H1 (cell line): Measurements from ENCODE around the gene ZNF831. TPM values are rescaled to one million over a fixed set of nuclear protein-coding genes. Genes with fewer than 3 reads are reported as not detected.

Experiments used
- CTCF ChIA-PET: fragments of 300-600 bp; sonication (Branson Sonifier 250); formaldehyde crosslinking; loops from one replicate; lab custom pipeline; 2021; ENCODE audit not compliant: partially characterized antibody; lab: Charles Lee
- POLR2A ChIA-PET: fragments of 300-600 bp; sonication (Branson Sonifier 250); formaldehyde crosslinking; loops from one replicate; lab custom pipeline; 2021; ENCODE audit warnings: inconsistent platforms; ENCODE audit not compliant: partially characterized antibody; lab: Charles Lee
- DNase-seq, 2 experiments: peaks; one replicate each; pipeline versions ENCODE4 v3.0.0 to v3.0.0-alpha.2; 2010 to 2022; ENCODE audit warnings: low spot score in 2 of 2, low read depth in 1 of 2, mixed read lengths in 1 of 2
- FAIRE-seq: peaks from 2 replicates; lab custom pipeline; 2011; peaks lifted over from hg19 to GRCh38; lab: Jason Lieb, UNC
- H2AFZ ChIP-seq: 2 replicates; pipeline ENCODE4 v1.8.1; 2012; ENCODE audit warnings: low read length, inconsistent platforms
- H2AK5ac ChIP-seq: 2 replicates; pipeline ENCODE4 v1.6.1; 2013; ENCODE audit warnings: low read depth, low read length
- H2BK120ac ChIP-seq: replicated peaks from 2 replicates; pipeline ENCODE3; 2013; ENCODE audit warnings: low read depth, low read length, inconsistent platforms
- H2BK12ac ChIP-seq: 2 replicates; pipeline ENCODE4 v1.6.1; 2013; ENCODE audit warnings: low read depth, low read length
- H2BK15ac ChIP-seq: 2 replicates; pipeline ENCODE4 v1.6.1; 2013; ENCODE audit warnings: low read length
- H2BK20ac ChIP-seq: 2 replicates; pipeline ENCODE4 v1.6.1; 2013; ENCODE audit warnings: low read length
- H2BK5ac ChIP-seq: 2 replicates; pipeline ENCODE4 v1.6.1; 2013; ENCODE audit warnings: low read depth, low read length
- H3K14ac ChIP-seq: 2 replicates; pipeline ENCODE4 v1.6.1; 2013; ENCODE audit warnings: inconsistent platforms; ENCODE audit not compliant: insufficient read length
- H3K18ac ChIP-seq: 2 replicates; pipeline ENCODE4 v1.6.1; 2013; ENCODE audit warnings: low read length; ENCODE audit errors: extremely low read depth
- H3K23ac ChIP-seq: 2 replicates; pipeline ENCODE4 v1.6.1; 2013; ENCODE audit warnings: inconsistent platforms; ENCODE audit not compliant: insufficient read length
- H3K23me2 ChIP-seq: 2 replicates; pipeline ENCODE4 v1.6.1; 2013; ENCODE audit warnings: low read depth, low read length
- H3K27ac ChIP-seq: 2 replicates; pipeline ENCODE4 v1.6.1; 2011; ENCODE audit warnings: low read depth, low read length, inconsistent platforms
- H3K27me3 ChIP-seq, 4 experiments: replicated peaks in 1 of 4; 1 replicate in 1 of 4; 2 replicates in 3 of 4; pipeline versions ENCODE4 v1.6.1 to v1.8.1; 2011 to 2013; ENCODE audit warnings: low read length in 3 of 4, mild to moderate bottlenecking in 3 of 4, inconsistent platforms in 2 of 4, mixed read lengths in 2 of 4, moderate library complexity in 1 of 4; ENCODE audit not compliant: control insufficient read depth in 3 of 4, insufficient read depth in 3 of 4; ENCODE audit errors: extremely low read depth in 1 of 4
- H3K36me3 ChIP-seq, 4 experiments: 2 replicates each; pipeline versions ENCODE4 v1.6.1 to v1.8.1; 2011 to 2013; ENCODE audit warnings: mild to moderate bottlenecking in 4 of 4, low read length in 3 of 4, moderate library complexity in 2 of 4, control low read depth in 1 of 4, inconsistent platforms in 1 of 4; ENCODE audit not compliant: insufficient read depth in 4 of 4, control insufficient read depth in 2 of 4
- H3K4ac ChIP-seq: replicated peaks from 2 replicates; pipeline ENCODE3; 2013; ENCODE audit warnings: low read length, low read depth, mixed read lengths, inconsistent platforms; ENCODE audit not compliant: insufficient read length
- H3K4me1 ChIP-seq, 4 experiments: replicated peaks in 1 of 4; 1 replicate in 1 of 4; 2 replicates in 3 of 4; pipeline versions ENCODE4 v1.6.1 to v1.8.1; 2011 to 2013; ENCODE audit warnings: low read length in 3 of 4, inconsistent platforms in 2 of 4, mixed read lengths in 1 of 4; ENCODE audit not compliant: insufficient read depth in 4 of 4, control insufficient read depth in 3 of 4
- H3K4me2 ChIP-seq, 2 experiments: 2 replicates each; pipeline versions ENCODE4 v1.6.1 to v1.8.1; 2011 to 2013; ENCODE audit warnings: low read depth in 2 of 2, low read length in 2 of 2, control low read depth in 1 of 2, inconsistent platforms in 1 of 2, mild to moderate bottlenecking in 1 of 2; ENCODE audit not compliant: insufficient read depth in 1 of 2
- H3K4me3 ChIP-seq, 4 experiments: fragments of 200-600, 300-600 bp in 1 of 4; sonication (generic), shearing (Covaris generic), sonication (Bioruptor Twin) in 1 of 4; 2 replicates each; pipeline versions ENCODE4 v1.5.1 to v1.8.1; 2011 to 2016; ENCODE audit warnings: low read length in 4 of 4, low read depth in 3 of 4, control low read depth in 2 of 4, inconsistent platforms in 2 of 4, mild to moderate bottlenecking in 2 of 4, mixed read lengths in 1 of 4, moderate library complexity in 1 of 4; ENCODE audit not compliant: insufficient read depth in 2 of 4; ENCODE audit errors: extremely low read depth in 1 of 4
- H3K56ac ChIP-seq: replicated peaks from 2 replicates; pipeline ENCODE3; 2013; ENCODE audit warnings: low read depth, mild to moderate bottlenecking, mixed read lengths, low read length, inconsistent platforms; ENCODE audit not compliant: insufficient read length
- H3K79me1 ChIP-seq: 2 replicates; pipeline ENCODE4 v1.6.1; 2013; ENCODE audit warnings: low read depth, low read length, control low read depth
- H3K79me2 ChIP-seq, 2 experiments: 2 replicates each; pipeline versions ENCODE4 v1.6.1 to v1.8.1; 2012 to 2013; ENCODE audit warnings: low read length in 2 of 2, mild to moderate bottlenecking in 2 of 2, inconsistent platforms in 1 of 2; ENCODE audit not compliant: insufficient read depth in 2 of 2, control insufficient read depth in 1 of 2
- H3K9ac ChIP-seq, 4 experiments: replicated peaks in 1 of 4; 1 replicate in 1 of 4; 2 replicates in 3 of 4; pipeline versions ENCODE4 v1.6.1 to v1.8.1; 2011 to 2013; ENCODE audit warnings: low read depth in 3 of 4, low read length in 3 of 4, control low read depth in 2 of 4, mild to moderate bottlenecking in 2 of 4, moderate library complexity in 2 of 4, inconsistent platforms in 1 of 4; ENCODE audit errors: extremely low read depth in 1 of 4
- H3K9me3 ChIP-seq, 2 experiments: 2 replicates each; pipeline versions ENCODE4 v1.6.1 to v1.8.1; 2012 to 2013; ENCODE audit warnings: mild to moderate bottlenecking in 2 of 2, moderate library complexity in 2 of 2, control low read depth in 1 of 2, inconsistent platforms in 1 of 2, low read depth in 1 of 2, low read length in 1 of 2, mixed read lengths in 1 of 2; ENCODE audit not compliant: insufficient read depth in 2 of 2
- H4K20me1 ChIP-seq, 2 experiments: replicated peaks in 1 of 2; 2 replicates each; pipeline versions ENCODE3 to v1.8.1; 2011 to 2013; ENCODE audit warnings: inconsistent platforms in 2 of 2, low read length in 2 of 2, mild to moderate bottlenecking in 1 of 2; ENCODE audit not compliant: insufficient read depth in 2 of 2, control insufficient read depth in 1 of 2
- H4K5ac ChIP-seq: 2 replicates; pipeline ENCODE4 v1.6.1; 2013; ENCODE audit warnings: low read length, low read depth, mixed read lengths, inconsistent platforms; ENCODE audit not compliant: insufficient read length
- H4K8ac ChIP-seq: 2 replicates; pipeline ENCODE4 v1.8.0; 2013; ENCODE audit warnings: mild to moderate bottlenecking, moderate library complexity, low read length, inconsistent platforms; ENCODE audit not compliant: insufficient read depth; ENCODE audit errors: extremely low read depth
- H4K91ac ChIP-seq: replicated peaks from 2 replicates; pipeline ENCODE3; 2013; ENCODE audit warnings: low read length, mixed read lengths, inconsistent platforms; ENCODE audit not compliant: insufficient read length
- FOSL1 ChIP-seq: IDR thresholded peaks from 2 replicates; pipeline ENCODE4 v1.6.1; 2011; ENCODE audit warnings: mild to moderate bottlenecking, low read depth, low read length, moderate library complexity; ENCODE audit not compliant: insufficient read depth
- GTF2F1 ChIP-seq: IDR thresholded peaks from 2 replicates; pipeline ENCODE4 v1.6.1; 2012; ENCODE audit warnings: low read depth, low read length, improper control_type of control experiment, borderline replicate concordance
- HDAC6 ChIP-seq: IDR thresholded peaks from one replicate; pipeline ENCODE4 v1.7.1; 2012; ENCODE audit warnings: low read depth, mild to moderate bottlenecking, inconsistent platforms, low read length, moderate library complexity
- JUND ChIP-seq: IDR thresholded peaks from 2 replicates; pipeline ENCODE4 v1.6.1; 2011; ENCODE audit warnings: mild to moderate bottlenecking, improper control_type of control experiment, low read length
- KDM1A ChIP-seq: fragments of 200-600, 300-600 bp; sonication (generic); IDR thresholded peaks from 2 replicates; pipeline ENCODE4 v1.7.1; 2016; ENCODE audit warnings: mild to moderate bottlenecking, low read length, borderline replicate concordance
- KDM4A ChIP-seq: IDR thresholded peaks from one replicate; pipeline ENCODE4 v1.7.1; 2012; ENCODE audit warnings: low read depth, mild to moderate bottlenecking, moderate library complexity, low read length, inconsistent platforms; ENCODE audit not compliant: severe bottlenecking
- KDM5A ChIP-seq: fragments of 200-600 bp; IDR thresholded peaks from 2 replicates; pipeline ENCODE4 v1.7.1; 2012; ENCODE audit warnings: mild to moderate bottlenecking, low read length, inconsistent platforms, mixed read lengths
- MAFK ChIP-seq: IDR thresholded peaks from 2 replicates; pipeline ENCODE4 v1.6.1; 2012; ENCODE audit warnings: low read depth, mild to moderate bottlenecking, improper control_type of control experiment, low read length
- NANOG ChIP-seq: IDR thresholded peaks from 2 replicates; pipeline ENCODE4 v1.6.1; 2011; ENCODE audit warnings: low read length, low read depth, mild to moderate bottlenecking, inconsistent platforms; ENCODE audit not compliant: insufficient read depth, poor library complexity, severe bottlenecking
- POLR2A ChIP-seq, 2 experiments: IDR thresholded peaks; 1 replicate in 1 of 2; 2 replicates in 1 of 2; pipeline ENCODE4 v1.6.1; 2011; ENCODE audit warnings: low read depth in 2 of 2, low read length in 2 of 2, mild to moderate bottlenecking in 2 of 2; ENCODE audit errors: control extremely low read depth in 1 of 2
- RFX5 ChIP-seq: IDR thresholded peaks from 2 replicates; pipeline ENCODE4 v1.6.1; 2011; ENCODE audit warnings: low read depth, low read length, improper control_type of control experiment, borderline replicate concordance
- SP1 ChIP-seq: IDR thresholded peaks from 2 replicates; pipeline ENCODE4 v1.6.1; 2011; ENCODE audit warnings: low read depth, low read length
- SRF ChIP-seq: IDR thresholded peaks from 2 replicates; pipeline ENCODE4 v1.6.1; 2011; ENCODE audit warnings: mild to moderate bottlenecking, low read depth, low read length, moderate library complexity
- TCF12 ChIP-seq: IDR thresholded peaks from 2 replicates; pipeline ENCODE4 v1.6.1; 2011; ENCODE audit warnings: low read depth, mild to moderate bottlenecking, low read length
- WGBS, 2 experiments: shearing (Covaris generic) in 1 of 2; methylation state at CpG; one replicate each; pipeline versions ENCODE4 v1.1.6 to v1.1.7; 2013 to 2015; ENCODE audit warnings: low lambda C conversion rate in 2 of 2, mixed read lengths in 2 of 2, inconsistent platforms in 1 of 2, low coverage in 1 of 2, missing lambda C conversion rate in 1 of 2; ENCODE audit not compliant: insufficient replicate concordance in 2 of 2, insufficient coverage in 1 of 2, insufficient read length in 1 of 2; ENCODE audit errors: extremely low coverage in 1 of 2, missing lambda C conversion rate in 1 of 2; 5-methylcytosine and 5-hydroxymethylcytosine counted together
- polyA plus RNA-seq, 7 experiments: library from polyadenylated mRNA; depleted of rRNA in 3 of 7; stranded (reverse) in 5 of 7; unstranded in 2 of 7; fragments of >200 nt in 5 of 7; fragments of 200-250 nt in 2 of 7; gene quantifications; 1 replicate in 5 of 7; 2 replicates in 1 of 7; 4 replicates in 1 of 7; pipeline versions ENCODE4 v1.2.1 to v1.2.3, GENCODE V29; 2011 to 2013; ENCODE audit warnings: missing spikeins in 2 of 7, mixed read lengths in 2 of 7
- total RNA-seq: library from RNA; stranded (reverse); fragmentation: NEBNext Ultra II Directional; extraction: Animal tissue kit (Norgen Biotek cat#: 25700); gene quantifications from 2 replicates; pipeline ENCODE4 v1.2.1, GENCODE V29; 2021

ZNF831 gene
- total and polyA plus RNA-seq, 2 of the 8 experiments (the other 6 are each of a cell fraction or from before 2014, with no cell fraction given) = not detected

DNA sequence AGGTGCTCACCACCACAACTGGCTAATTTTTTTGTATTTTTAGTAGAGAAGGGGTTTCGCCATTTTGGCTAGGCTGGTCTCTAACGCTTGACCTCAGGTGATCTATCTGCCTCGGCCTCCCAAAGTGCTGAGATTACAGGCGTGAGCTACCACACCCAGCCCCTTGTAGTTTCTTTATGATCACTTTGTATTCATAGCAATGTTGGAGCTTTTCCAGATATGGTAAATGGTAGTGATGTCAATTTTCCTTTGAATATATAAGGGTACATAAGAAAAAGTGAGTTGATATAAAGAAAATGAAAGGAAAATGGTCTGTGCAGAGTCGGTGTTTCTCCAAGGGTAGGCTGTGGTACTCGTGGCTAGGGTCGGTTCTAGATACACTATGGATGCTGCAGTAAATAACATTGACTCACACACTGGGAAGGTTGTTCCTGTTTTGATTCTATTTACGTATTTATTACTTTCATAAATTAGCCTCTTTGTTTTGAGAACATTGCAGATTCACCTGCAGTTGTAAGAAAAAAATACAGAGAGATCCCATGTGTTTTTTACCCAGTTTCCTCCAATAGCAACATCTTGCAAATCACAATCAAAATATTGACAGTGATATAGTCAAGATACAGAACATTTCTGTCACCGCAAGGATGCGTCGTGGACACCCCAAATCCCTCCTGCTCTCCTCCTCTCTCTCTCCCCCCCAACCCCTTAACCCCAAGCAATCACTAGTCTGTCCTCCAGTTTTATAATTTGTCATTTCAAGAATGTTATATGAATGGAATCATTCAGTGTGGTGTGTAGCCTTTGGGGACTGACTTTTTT, 2.5 kb downstream of the ZNF831 start:
- H2BK5ac ChIP-seq = no peak overlapping the region
- H3K23me2 ChIP-seq = no peaks in the 10 kb centered on the region
- H3K14ac ChIP-seq = no peak overlapping the region
- H3K23ac ChIP-seq = no peak overlapping the region
- no peaks in the 10 kb centered on the region for H3K79me2 ChIP-seq
- no peak overlapping the region for H2BK120ac ChIP-seq
- H3K56ac ChIP-seq = no peak overlapping the region
- no peaks in the 10 kb centered on the region for H3K4me1 ChIP-seq
- H2BK20ac ChIP-seq = no peak overlapping the region
- H2BK15ac ChIP-seq = no peak overlapping the region
- no peak overlapping the region for H4K91ac ChIP-seq
- no peak overlapping the region for H4K8ac ChIP-seq
- H3K79me1 ChIP-seq = no peaks in the 10 kb centered on the region
- no peak overlapping the region for H2AK5ac ChIP-seq
- H3K27me3 ChIP-seq = no peaks in the 10 kb centered on the region
- no peaks in the 10 kb centered on the region for H4K20me1 ChIP-seq
- H3K4me3 ChIP-seq = no peak overlapping the region
- H4K5ac ChIP-seq = no peak overlapping the region
- WGBS, 2 experiments = 95% methylated on average over 11 of the region's 11 CpGs; no CpG with 5 or more reads in 1 of the 2 experiments
- ChIA-PET POLR2A (no interaction called here), CTCF (interaction anchor here (1.0 to 1.5 kb wide), 4 partner anchors 11 to 296 kb away, joined by 3 read pairs; no protein-coding TSS in a partner anchor)
- no peak for DNase-seq
- no peak overlapping the region for H3K27ac ChIP-seq
- no peak overlapping the region for H2AFZ ChIP-seq
- FAIRE-seq = no peak
- H2BK12ac ChIP-seq = no peak overlapping the region
- H3K9ac ChIP-seq = no peak overlapping the region
- H3K4me2 ChIP-seq = no peak overlapping the region
- no peak overlapping the region for H3K18ac ChIP-seq
- H3K36me3 ChIP-seq = no peaks in the 10 kb centered on the region
- H3K4ac ChIP-seq = no peak overlapping the region
- no peaks in the 10 kb centered on the region for H3K9me3 ChIP-seq
- TF ChIP-seq KDM4A = no peak
- no peak for TF ChIP-seq NANOG
- no peak for TF ChIP-seq JUND
- TF ChIP-seq KDM1A = no peak
- TF ChIP-seq SP1 = no peak
- no peak for TF ChIP-seq HDAC6
- no peak for TF ChIP-seq MAFK
- no peak for TF ChIP-seq KDM5A
- TF ChIP-seq SRF = no peak
- no peak for TF ChIP-seq FOSL1
- no peak for TF ChIP-seq POLR2A (IDR thresholded peaks at IDR 0.05; ENCODE audit: control extremely low read depth in 1 of 2, low read depth in 2 of 2, low read length in 2 of 2)
- no peak for TF ChIP-seq RFX5
- TF ChIP-seq GTF2F1 = no peak
- no peak for TF ChIP-seq TCF12
